ENCODE results near the gene SLC18A2. TPM values are rescaled to one million over a fixed set of nuclear protein-coding genes. Genes with fewer than 3 reads are reported as not detected.

The SLC18A2 gene
- total RNA-seq, 1 donor, result under 0.01 TPM

- no peak for DNase-seq (ENCODE audit: low read depth)
- no peak for TF ChIP-seq CTCF (IDR thresholded peaks at IDR 0.05; ENCODE audit: insufficient read depth, low read length)
- no peak overlapping the region for H3K4me3 ChIP-seq (ENCODE audit: low read depth, low read length)
Observed at GRCh38 chr10:117214401-117214800, 26.5 kb upstream of the SLC18A2 start.

GRCh38 chr10:117215079-117215478 lies 25.8 kb upstream of the SLC18A2 start:
- TF ChIP-seq CTCF (IDR thresholded peaks at IDR 0.05; ENCODE audit: insufficient read depth, low read length), result no peak
- no peak overlapping the region for H3K4me3 ChIP-seq (ENCODE audit: low read depth, low read length)
- no peak for DNase-seq (ENCODE audit: low read depth)

GRCh38 chr10:117216028-117216427 lies 24.9 kb upstream of the SLC18A2 start:
- TF ChIP-seq CTCF (IDR thresholded peaks at IDR 0.05; ENCODE audit: insufficient read depth, low read length), result no peak
- no peak overlapping the region for H3K4me3 ChIP-seq (ENCODE audit: low read depth, low read length)
- no peak for DNase-seq (ENCODE audit: low read depth)

- DNase-seq (ENCODE audit: low read depth), result peak; percentile 70
- peak; percentile 98 for TF ChIP-seq CTCF (IDR thresholded peaks at IDR 0.05; ENCODE audit: insufficient read depth, low read length)
- H3K4me3 ChIP-seq (ENCODE audit: low read depth, low read length), result peak overlapping the region; percentile 70
Observed at GRCh38 chr10:117216611-117217195, 24.2 kb upstream of the SLC18A2 start.

GRCh38 chr10:117217196-117217761 lies 23.6 kb upstream of the SLC18A2 start:
- TF ChIP-seq CTCF (IDR thresholded peaks at IDR 0.05; ENCODE audit: insufficient read depth, low read length), result no peak
- peak overlapping the region; percentile 70 for H3K4me3 ChIP-seq (ENCODE audit: low read depth, low read length)
- DNase-seq (ENCODE audit: low read depth), result no peak

GRCh38 chr10:117218654-117219053 lies 22.3 kb upstream of the SLC18A2 start:
- H3K4me3 ChIP-seq (ENCODE audit: low read depth, low read length), result no peak overlapping the region
- no peak for DNase-seq (ENCODE audit: low read depth)
- no peak for TF ChIP-seq CTCF (IDR thresholded peaks at IDR 0.05; ENCODE audit: insufficient read depth, low read length)

All from fibroblast of the aortic adventitia (primary cell).